Panc1 (cell line): Measurements from ENCODE around the gene ANKRD29. TPM values are rescaled to one million over a fixed set of nuclear protein-coding genes. Genes with fewer than 3 reads are reported as not detected.

Experiments
- ATAC-seq: fragments of 200-7000 bp; cut with Tn5 transposase; 2 replicates; pipeline ENCODE4 v1.9.1; 2020; ENCODE audit warnings: mild to moderate bottlenecking, moderate library complexity
- BruUV-seq: library from RNA; stranded (reverse); fragments of 400-500 nt; replicated peaks from 2 replicates; lab custom pipeline; 2021; lab: Mats Ljungman, UMichigan
- CTCF ChIA-PET: fragments of 300-600 bp; sonication (Branson Sonifier 250); formaldehyde crosslinking; loops from one replicate; lab custom pipeline; 2022; ENCODE audit warnings: antibody characterized with exemption; lab: Charles Lee
- POLR2A ChIA-PET: fragments of 300-600 bp; sonication (Branson Sonifier 250); formaldehyde crosslinking; loops from one replicate; lab custom pipeline; 2022; ENCODE audit warnings: antibody characterized with exemption; lab: Charles Lee
- DNase-seq: peaks from one replicate; pipeline ENCODE4 v3.0.0-alpha.2; 2010; ENCODE audit warnings: low read depth, low spot score
- H3K27ac ChIP-seq: 2 replicates; pipeline ENCODE4 v1.5.1; 2011; ENCODE audit warnings: mild to moderate bottlenecking, low read length, inconsistent platforms
- H3K27me3 ChIP-seq: fragments of 200-500 bp; sonication (Bioruptor generic); 2 replicates; pipeline ENCODE4 v1.6.0; 2014; ENCODE audit warnings: low read length, inconsistent platforms; ENCODE audit not compliant: control insufficient read depth, insufficient read depth
- H3K36me3 ChIP-seq: fragments of 200-500 bp; sonication (Bioruptor generic); 2 replicates; pipeline ENCODE4 v1.5.1; 2014; ENCODE audit warnings: inconsistent platforms, mild to moderate bottlenecking, low read length, moderate library complexity; ENCODE audit not compliant: control insufficient read depth, insufficient read depth
- H3K4me1 ChIP-seq: 2 replicates; pipeline ENCODE4 v1.5.1; 2011; ENCODE audit warnings: inconsistent platforms, mild to moderate bottlenecking, low read length, moderate library complexity; ENCODE audit not compliant: control insufficient read depth, insufficient read depth
- H3K4me3 ChIP-seq, 2 experiments: 2 replicates each; pipeline ENCODE4 v1.5.1; 2011 to 2012; ENCODE audit warnings: low read depth in 2 of 2, low read length in 2 of 2, mild to moderate bottlenecking in 2 of 2, inconsistent platforms in 1 of 2, moderate library complexity in 1 of 2
- H3K9me3 ChIP-seq: fragments of 200-500 bp; sonication (Bioruptor generic); 2 replicates; pipeline ENCODE4 v1.5.1; 2014; ENCODE audit warnings: low read depth, mild to moderate bottlenecking, inconsistent platforms, low read length, moderate library complexity; ENCODE audit not compliant: control insufficient read depth, insufficient read depth
- POLR2AphosphoS5 ChIP-seq: IDR thresholded peaks from 2 replicates; pipeline ENCODE4 v1.6.1; 2012; ENCODE audit warnings: mild to moderate bottlenecking, low read depth, low read length, moderate library complexity
- REST ChIP-seq, 2 experiments: IDR thresholded peaks; 2 replicates each; pipeline ENCODE4 v1.6.1; 2011 to 2012; ENCODE audit warnings: low read depth in 2 of 2, control low read depth in 1 of 2, low read length in 1 of 2, mild to moderate bottlenecking in 1 of 2, moderate library complexity in 1 of 2; ENCODE audit not compliant: insufficient read depth in 1 of 2
- SIN3A ChIP-seq: IDR thresholded peaks from 2 replicates; pipeline ENCODE4 v1.6.1; 2012; ENCODE audit warnings: low read depth, mild to moderate bottlenecking, low read length, moderate library complexity, borderline replicate concordance; ENCODE audit not compliant: insufficient read depth
- TCF7L2 ChIP-seq: IDR thresholded peaks from 2 replicates; pipeline ENCODE4 v1.6.1; 2011; ENCODE audit warnings: mild to moderate bottlenecking, low read depth, low read length, inconsistent platforms
- in situ Hi-C: cut with HindIII; loops from 2 replicates; pipeline ENCODE4 v1.10.0; 2016; ENCODE audit warnings: low sequenced_read_pairs, low pct_unique_long_range_greater_than_20kb
- intact Hi-C: fragments of 100-400 bp; cut with micrococcal nuclease; formaldehyde crosslinking; loops from one replicate; pipeline ENCODE4 v1.10.0; 2022; ENCODE audit not compliant: unreplicated experiment
- total RNA-seq: library from RNA; stranded (reverse); gene quantifications from one replicate; pipeline ENCODE4 v1.2.1, GENCODE V29; 2021; ENCODE audit not compliant: unreplicated experiment
- TF ChIP-seq, protein P1 (sequence below): fragments of 450-650 bp; IDR thresholded peaks from 2 replicates; pipeline ENCODE4 v1.5.1; 2017; ENCODE audit warnings: mild to moderate bottlenecking

Gene ANKRD29
- total RNA-seq, 1 experiment from 2014 or later, result 0.67 TPM

DNA sequence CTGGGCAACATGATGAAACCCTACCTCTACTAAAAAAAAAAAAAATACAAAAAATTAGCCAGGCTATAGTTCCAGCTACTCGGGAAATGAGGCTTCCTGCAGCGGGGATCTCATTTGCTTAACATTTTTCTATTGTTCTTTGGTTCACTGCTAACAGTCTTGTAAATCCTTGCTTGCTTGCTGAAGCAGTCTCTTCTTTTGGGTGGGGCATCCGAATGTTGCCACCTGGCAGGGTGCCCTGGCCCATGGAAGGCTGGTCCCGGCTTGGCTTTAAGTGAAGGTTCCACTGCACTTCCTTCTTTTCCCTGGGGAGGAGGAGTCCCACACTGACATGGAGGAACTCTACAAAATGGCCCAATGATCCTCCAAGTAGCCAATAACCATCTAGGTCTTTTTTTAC lies 6.0 kb upstream of the ANKRD29 start:
- in situ Hi-C loops (no loop called here), intact Hi-C loops (no loop called here)
- Histone ChIP-seq H3K9me3 (no peaks in the 10 kb centered on the region), H3K27ac (no peak overlapping the region), H3K4me3 (no peak overlapping the region), H3K27me3 (peaks cover 5% of the 10 kb centered on the region; the same call in 1 of the 2 replicates), H3K36me3 (no peaks in the 10 kb centered on the region), H3K4me1 (no peaks in the 10 kb centered on the region)
- ATAC-seq, result no peak
- no peak for DNase-seq
- BruUV-seq, result no TSS peak
- POLR2A ChIA-PET, result no interaction called here
- no peak for TF ChIP-seq TCF7L2
- TF ChIP-seq POLR2AphosphoS5, result no peak
- TF ChIP-seq REST (IDR thresholded peaks at IDR 0.05; ENCODE audit: insufficient read depth in 1 of 2, low read depth in 2 of 2, low read length in 1 of 2), result no peak
- TF ChIP-seq, protein P1, sequence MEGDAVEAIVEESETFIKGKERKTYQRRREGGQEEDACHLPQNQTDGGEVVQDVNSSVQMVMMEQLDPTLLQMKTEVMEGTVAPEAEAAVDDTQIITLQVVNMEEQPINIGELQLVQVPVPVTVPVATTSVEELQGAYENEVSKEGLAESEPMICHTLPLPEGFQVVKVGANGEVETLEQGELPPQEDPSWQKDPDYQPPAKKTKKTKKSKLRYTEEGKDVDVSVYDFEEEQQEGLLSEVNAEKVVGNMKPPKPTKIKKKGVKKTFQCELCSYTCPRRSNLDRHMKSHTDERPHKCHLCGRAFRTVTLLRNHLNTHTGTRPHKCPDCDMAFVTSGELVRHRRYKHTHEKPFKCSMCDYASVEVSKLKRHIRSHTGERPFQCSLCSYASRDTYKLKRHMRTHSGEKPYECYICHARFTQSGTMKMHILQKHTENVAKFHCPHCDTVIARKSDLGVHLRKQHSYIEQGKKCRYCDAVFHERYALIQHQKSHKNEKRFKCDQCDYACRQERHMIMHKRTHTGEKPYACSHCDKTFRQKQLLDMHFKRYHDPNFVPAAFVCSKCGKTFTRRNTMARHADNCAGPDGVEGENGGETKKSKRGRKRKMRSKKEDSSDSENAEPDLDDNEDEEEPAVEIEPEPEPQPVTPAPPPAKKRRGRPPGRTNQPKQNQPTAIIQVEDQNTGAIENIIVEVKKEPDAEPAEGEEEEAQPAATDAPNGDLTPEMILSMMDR, result no peak
- TF ChIP-seq SIN3A, result no peak
- CTCF ChIA-PET, result no interaction called here

- peaks cover 12% of the 10 kb centered on the region for H3K27me3 ChIP-seq
- no TSS peak for BruUV-seq
- H3K4me3 ChIP-seq, result no peak overlapping the region
Measured at GRCh38 chr18:23667114-23667513, 4.4 kb upstream of the ANKRD29 start.

More at GRCh38 chr18:23667114-23667513, 4.4 kb upstream of the ANKRD29 start:
- ATAC-seq (no peak), DNase-seq (no peak)
- POLR2A ChIA-PET, result interaction anchor here (0.8 kb wide), 1 partner anchor 36 kb away, joined by 3 read pairs; no protein-coding TSS in a partner anchor
- CTCF ChIA-PET, result no interaction called here
- Histone ChIP-seq H3K36me3 (no peaks in the 10 kb centered on the region), H3K4me1 (peaks cover 5% of the 10 kb centered on the region), H3K9me3 (no peaks in the 10 kb centered on the region), H3K27ac (no peak overlapping the region)
- in situ Hi-C loops (no loop called here), intact Hi-C loops (loop anchor here (1.0 kb wide), 1 partner anchor 45 kb away; no protein-coding TSS in a partner anchor)
- TF ChIP-seq REST (IDR thresholded peaks at IDR 0.05; ENCODE audit: insufficient read depth in 1 of 2, low read depth in 2 of 2, low read length in 1 of 2), result no peak
- TF ChIP-seq, protein P1, result peak; percentile 40; the same call in 1 of the 2 replicates
